Measurements from ENCODE around the gene FLRT2.

FLRT2 gene, protein sequence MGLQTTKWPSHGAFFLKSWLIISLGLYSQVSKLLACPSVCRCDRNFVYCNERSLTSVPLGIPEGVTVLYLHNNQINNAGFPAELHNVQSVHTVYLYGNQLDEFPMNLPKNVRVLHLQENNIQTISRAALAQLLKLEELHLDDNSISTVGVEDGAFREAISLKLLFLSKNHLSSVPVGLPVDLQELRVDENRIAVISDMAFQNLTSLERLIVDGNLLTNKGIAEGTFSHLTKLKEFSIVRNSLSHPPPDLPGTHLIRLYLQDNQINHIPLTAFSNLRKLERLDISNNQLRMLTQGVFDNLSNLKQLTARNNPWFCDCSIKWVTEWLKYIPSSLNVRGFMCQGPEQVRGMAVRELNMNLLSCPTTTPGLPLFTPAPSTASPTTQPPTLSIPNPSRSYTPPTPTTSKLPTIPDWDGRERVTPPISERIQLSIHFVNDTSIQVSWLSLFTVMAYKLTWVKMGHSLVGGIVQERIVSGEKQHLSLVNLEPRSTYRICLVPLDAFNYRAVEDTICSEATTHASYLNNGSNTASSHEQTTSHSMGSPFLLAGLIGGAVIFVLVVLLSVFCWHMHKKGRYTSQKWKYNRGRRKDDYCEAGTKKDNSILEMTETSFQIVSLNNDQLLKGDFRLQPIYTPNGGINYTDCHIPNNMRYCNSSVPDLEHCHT

DNA sequence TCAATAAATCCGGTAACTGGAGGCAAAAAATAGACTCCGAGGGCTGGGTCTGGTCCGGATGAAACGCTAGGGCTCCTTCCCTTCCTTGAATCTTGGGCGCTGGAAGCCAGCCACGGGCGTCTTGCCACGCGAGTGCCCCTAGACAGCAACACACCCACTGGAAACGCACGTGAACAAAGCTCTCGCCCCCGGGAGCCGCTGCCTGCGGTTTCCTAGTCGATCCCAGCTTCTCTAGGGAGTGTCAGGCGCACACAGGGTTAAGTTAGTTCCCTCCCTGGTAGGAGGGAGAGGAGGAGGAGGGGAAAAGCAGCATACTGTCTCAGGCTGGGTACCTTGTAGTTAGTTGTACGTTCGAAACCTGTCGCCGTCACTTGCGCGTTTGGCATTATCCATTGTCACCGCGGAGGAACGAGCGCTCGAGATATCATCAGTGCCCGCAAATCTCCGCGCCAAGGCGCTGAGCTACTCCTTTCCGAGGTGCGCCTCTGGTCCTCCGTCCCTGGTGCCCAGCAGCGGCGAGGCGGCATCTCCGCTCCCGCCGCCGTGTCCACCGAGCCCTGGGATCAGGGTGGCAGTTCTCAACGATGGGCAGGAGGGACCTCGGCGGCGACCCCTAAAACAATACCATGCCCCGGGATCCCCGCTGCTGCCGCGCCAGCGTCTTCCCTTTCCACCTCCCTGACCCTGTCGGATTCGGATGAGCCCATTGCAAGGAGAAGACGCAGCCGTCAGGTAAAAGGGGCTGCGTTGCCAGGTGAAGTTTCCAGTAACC, at the start of gene FLRT2:
Gene FLRT2 (plus strand): TSS at position 342 of the 772 bp plus-strand sequence. CDS start 91,371 bp downstream, outside the sequence.
- no peak for DNase-seq

- DNase-seq, result no peak
These were observed 48.5 kb upstream of the FLRT2 start for GRCh38 chr14:85481471-85481870.

DNA sequence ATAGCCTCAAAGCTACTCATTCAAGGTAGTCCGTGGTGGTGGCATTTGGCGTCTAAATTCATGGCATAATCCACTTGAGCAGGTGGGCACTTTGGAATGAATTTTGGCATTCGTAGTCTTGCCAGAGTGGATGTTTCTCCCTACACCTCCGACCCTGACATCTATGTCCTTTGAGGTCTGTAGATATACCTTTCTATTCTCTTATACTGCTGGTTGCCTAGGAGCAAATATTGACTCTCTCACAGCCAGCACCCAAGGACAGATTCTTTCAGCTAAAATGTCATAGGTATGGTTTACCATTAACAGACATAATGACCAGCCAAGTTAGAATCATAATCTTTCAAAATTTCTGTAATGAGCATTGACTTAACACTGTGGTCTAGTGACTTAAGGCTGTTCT, 47.4 kb upstream of the FLRT2 start:
- no peak for DNase-seq

GRCh38 chr14:85483037-85483436, 46.9 kb upstream of the FLRT2 start:
- no peak for DNase-seq

DNA sequence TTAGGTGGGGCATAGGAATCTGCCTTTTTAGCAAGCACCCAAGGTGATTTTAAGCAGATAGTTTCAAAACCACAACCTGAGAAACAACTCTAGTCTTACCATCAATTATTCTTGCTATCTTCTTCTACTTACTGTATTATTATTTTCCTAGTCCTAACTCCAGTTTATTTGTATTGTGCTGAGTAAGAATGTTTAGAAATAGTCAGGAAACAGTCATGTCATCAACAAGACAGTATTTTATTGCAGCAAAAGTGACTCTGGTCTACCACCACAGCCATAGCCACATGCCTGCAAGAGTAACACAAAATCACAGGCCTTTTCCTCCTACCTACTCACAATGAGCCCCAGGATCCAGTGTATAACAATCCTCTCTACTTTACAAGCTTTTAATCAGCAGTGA, 46.3 kb upstream of the FLRT2 start:
- DNase-seq, result no peak

DNA sequence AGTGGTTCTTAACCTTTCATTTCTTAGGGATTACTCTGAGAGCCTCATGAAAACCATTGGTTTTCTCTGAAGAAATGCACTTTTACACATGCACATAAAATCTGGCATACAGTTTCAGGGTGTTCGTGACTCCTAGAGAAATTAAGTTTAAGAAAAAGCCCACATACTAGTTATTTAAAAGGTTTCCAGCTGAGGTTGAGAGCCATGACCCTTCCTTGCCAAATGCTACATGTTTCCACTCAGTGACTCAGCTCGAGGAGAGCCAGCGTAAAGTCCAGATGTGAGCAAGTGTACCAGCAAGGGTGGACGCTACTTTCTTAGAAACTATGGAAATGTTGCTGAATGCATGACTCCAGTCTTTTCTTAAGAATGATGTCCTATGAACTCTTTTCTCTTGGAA, 42.7 kb upstream of the FLRT2 start:
- DNase-seq, result no peak

- no peak for DNase-seq
These were observed 28.2 kb upstream of the FLRT2 start for GRCh38 chr14:85501751-85502150.

DNA sequence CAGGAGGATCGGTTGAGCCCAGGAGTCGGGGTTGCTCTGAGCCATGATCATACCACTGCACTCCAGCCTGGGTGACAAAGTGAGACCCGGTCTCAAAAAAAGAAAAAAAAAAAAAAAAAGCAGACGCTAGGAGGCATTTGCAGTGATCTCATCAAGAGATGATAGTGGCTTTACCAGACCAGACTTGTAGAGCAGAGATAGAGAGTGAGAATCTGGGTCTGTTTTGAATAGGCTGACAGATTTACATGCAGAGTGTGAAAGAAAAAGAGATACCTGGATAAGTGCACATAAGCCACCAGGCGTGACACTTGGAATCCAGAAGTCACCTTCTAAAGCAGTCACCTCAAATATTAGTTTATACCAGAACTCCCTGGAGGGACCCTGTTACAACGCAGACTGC, 21.1 kb upstream of the FLRT2 start:
- no peak for DNase-seq

- no peak for DNase-seq
These were observed 17.5 kb upstream of the FLRT2 start for GRCh38 chr14:85512451-85512850.

DNA sequence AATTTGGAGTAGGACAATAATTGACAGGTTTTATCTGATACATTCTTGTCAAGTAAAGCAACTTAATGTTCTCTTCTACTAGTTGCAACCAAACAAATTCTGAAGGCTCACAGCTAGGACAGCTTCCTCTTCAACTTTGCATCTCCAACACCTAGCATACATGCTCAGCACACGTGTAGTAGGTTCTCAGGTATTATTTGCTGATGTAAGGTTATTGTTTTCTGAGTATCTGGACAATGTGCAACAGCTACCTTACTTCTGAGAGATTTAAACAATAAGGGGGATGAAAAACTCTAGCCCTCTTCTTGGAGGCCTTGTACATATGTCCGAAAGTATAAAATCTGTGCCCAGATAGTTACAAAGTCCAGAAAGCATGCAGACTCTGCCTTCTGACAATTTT, 15.5 kb upstream of the FLRT2 start:
- no peak for DNase-seq

GRCh38 chr14:85516239-85517113, 13.5 kb upstream of the FLRT2 start:
- no peak for DNase-seq

DNA sequence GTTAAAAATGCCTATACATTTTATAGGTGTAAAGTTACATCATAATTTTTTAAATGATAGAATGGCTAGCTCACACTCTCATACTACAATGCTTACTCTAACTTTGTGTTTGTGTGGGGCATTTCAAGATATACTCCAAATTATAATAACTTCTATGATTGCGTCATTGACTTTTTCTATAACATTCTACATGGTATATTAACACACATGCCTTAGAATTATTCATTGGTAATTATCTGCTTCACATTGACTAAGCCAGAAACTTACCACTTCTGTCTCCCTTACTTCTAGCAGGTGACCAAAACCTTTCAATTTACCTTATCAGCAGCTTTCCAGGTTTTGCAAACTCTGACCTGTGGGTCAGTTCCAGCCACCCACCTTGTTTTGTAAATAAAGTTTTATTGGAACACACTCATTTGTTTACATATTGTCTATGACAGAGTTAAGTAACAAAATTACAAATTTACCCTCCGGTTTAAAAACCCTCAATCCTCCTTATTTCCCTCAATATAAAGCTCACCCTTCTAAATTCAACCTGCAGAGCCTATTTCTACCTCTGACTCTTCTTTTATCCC, 12.7 kb upstream of the FLRT2 start:
- DNase-seq, result no peak

DNA sequence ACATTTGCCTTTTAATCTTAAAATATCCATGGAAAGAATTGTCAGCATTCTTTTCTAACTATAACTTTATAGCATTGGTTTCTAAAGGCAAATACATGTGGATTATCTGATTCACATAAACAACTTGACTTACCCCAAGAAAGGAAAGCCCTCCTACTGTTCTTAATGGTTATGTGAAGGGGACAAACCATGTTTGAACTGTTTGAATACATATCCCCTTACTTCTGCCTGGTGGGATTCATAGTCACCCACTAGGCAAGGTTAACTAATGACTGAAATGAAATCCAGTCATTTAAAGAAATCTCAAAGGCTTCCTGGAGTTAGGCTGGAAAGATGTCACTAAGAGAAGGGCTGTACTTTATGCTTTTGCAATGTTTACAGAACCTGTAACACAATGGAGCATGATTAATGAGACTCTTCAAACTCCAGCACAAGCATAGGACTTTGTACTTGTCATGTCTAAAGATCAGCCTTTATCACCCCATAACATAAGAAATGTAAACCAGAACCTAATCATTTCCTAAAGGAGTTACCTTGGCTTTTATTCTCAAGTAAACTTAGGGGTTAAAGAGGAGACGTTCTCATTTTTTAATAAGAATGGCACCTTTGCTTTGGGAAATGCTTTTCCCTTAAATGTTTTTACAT, 10.2 kb upstream of the FLRT2 start:
- DNase-seq, result no peak

DNA sequence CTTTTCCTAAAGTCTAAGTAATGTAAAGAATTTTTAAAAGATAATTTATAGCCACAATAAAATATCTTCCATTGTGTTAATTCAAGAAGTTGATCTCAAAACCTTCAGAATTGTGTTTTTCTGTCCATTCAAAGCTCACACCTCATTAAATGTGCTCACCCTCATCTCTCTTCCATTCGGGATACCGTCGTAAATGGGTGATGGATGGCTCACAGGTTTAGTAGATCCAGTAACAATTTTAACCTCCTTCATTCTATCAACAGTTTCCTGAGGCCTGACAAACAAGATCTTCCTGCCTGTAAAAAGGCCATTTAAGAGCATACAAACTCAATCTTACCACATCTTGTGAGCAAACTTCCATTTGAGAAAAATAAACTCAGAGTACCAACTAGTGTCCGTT, 9.4 kb upstream of the FLRT2 start:
- DNase-seq, result no peak

DNA sequence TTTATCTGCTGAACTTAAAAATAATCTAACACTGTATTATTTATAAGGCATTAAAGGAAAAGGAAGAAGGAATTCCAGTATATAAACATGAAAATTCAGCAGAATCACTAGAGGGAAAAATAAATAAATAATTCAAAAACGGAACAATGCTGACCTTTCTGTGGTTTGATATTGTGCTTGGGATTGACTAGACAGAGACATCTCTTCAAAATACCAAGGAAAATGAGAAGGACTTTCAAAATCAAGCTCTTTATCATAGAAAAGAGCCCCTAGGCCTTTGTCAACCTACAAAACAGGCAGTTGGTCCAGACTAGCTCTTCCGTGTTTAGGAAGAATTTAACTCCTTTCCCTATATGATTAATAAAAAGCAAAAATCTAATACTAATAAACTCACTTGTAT, 6.3 kb upstream of the FLRT2 start:
- no peak for DNase-seq

DNA sequence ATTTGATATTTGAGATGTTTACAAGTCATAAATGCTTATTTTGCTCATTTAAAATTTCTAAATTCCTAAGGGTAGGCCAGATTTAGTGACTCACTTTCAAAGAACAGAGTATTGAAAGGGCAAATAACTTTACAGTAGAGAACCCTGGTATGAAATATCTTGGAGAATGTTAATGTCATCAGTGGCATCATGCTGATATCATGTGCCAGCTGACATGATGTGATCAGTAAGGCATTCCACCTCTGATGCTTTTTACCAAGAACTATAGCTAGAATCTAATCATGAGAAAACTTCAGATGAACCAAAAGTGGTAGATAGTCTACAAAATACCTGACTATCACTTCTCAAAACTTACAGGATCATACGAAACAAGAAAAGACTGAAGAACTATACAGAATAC, 2.9 kb upstream of the FLRT2 start:
- DNase-seq, result no peak

DNA sequence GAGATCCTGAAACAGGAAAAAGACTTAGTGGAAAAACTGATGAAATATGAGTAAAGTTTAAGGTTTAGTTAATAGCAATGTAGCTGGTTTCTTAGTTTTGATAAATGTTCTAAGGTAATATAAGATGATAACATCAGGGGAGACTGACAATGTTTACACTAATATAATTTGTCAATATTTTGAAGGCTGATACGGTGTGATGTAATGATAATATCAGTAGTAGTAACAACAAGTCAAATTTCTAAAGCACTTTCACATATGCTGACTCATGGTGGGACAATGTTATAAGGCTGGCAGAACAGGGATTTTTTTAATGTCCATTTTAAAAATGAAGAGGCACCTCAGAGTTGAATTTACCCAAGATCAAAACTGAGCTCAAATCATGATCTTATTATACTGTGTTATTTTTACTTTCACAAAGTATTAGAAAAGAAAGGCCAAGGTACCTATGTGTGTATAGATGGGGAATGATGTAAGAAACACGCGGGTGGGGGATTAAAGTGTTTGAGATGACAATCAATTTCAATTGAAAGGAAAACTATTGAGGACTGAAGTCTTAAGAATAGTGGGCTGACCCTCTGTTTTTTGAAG, 2.4 kb upstream of the FLRT2 start:
- no peak for DNase-seq

GRCh38 chr14:85528080-85528896, 1.7 kb upstream of the FLRT2 start:
- DNase-seq, result no peak

DNA sequence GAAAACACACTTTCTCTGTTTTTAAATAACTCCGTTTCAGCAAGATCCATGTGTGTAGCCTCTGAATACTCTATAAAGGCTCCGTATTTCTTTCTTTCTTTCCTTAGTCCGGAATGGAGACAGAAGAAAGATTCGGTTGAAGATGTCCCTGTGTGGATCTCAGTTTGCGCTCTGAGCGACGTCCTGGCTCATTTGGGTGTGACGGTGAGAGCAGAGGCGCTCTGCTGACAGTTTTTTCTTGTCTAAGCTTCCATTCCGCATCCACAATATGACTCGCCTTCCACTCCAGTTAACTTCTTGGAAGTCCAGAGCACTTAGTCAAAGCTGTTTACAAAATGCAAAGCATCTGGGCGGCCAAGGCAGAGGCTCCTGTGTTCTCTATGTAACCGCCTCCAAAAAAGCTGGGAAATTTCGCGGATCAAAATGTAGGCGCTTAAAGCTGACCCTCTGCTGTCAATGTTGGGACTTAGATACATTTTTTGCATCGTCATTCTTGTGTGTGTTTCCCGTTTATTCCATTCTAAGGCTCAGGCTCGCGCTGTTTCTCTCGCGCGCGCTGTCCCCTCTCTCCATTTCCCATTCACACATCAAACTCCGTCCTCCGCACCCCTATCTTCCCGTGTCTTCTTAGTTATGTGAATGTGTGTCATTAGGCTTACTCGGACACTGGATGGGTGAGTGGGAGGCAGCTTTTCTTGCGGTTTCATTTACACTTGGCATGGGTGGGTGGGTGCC, 880 bp upstream of the FLRT2 start:
- DNase-seq, result no peak

GRCh38 chr14:85530626-85531025, 682 bp downstream of the FLRT2 start:
- DNase-seq, result no peak

Measured in NCI-H1436 treated with DMSO at 0.1 percent for 48 hours (cell line).